SK-N-SH (cell line): Measurements from ENCODE around the gene GSE1.

Source experiments
- CTCF ChIP-seq: fragments of 200-600 bp; sonication (generic); IDR thresholded peaks from 2 replicates; pipeline ENCODE4 v1.6.1; 2017; ENCODE audit warnings: antibody characterized with exemption, mild to moderate bottlenecking, moderate library complexity
- JUND ChIP-seq: IDR thresholded peaks from 2 replicates; pipeline ENCODE4 v1.4.0; 2012
- MAX ChIP-seq: IDR thresholded peaks from 2 replicates; pipeline ENCODE4 v1.4.0; 2012; ENCODE audit warnings: low read depth

- TF ChIP-seq MAX: no peak
- no peak for TF ChIP-seq CTCF
- TF ChIP-seq JUND: no peak
Measured at GRCh38 chr16:85644093-85644712, 31.1 kb downstream of the GSE1 start.
